Stimulated activated CD8-positive, alpha-beta memory T cell treated with anti-CD3 and anti-CD28 coated beads, Interleukin-12 subunit alpha, Interleukin-12 subunit beta, amount 100 ng/mL, for 4 hours (primary cell): ENCODE measurements around the gene SPINT1.
A peak's percentile ranks its signal among the peaks of the same experiment; 100 is the strongest.

ENCODE experiments used
- DNase-seq: peaks from one replicate; pipeline ENCODE4 v3.0.0-alpha.2; 2020; ENCODE audit warnings: low read depth

The SPINT1 gene

GRCh38 chr15:40893019-40893670 is 49.3 kb downstream of the SPINT1 start:
- DNase-seq = no peak

- DNase-seq = peak; percentile 97
Observed at GRCh38 chr15:40893733-40894680, 50.2 kb downstream of the SPINT1 start, which contains the start of gene VPS18. TSS of gene VPS18 (plus strand) at chr15:40894450. CDS start at chr15:40894769, 319 bp downstream.

- DNase-seq = no peak
Observed at GRCh38 chr15:40894681-40895448, 51.0 kb downstream of the SPINT1 start.

GRCh38 chr15:40899536-40900207 is 55.8 kb downstream of the SPINT1 start:
- no peak for DNase-seq

- no peak for DNase-seq
Observed at GRCh38 chr15:40900256-40901052, 56.6 kb downstream of the SPINT1 start.

GRCh38 chr15:40901053-40901443 is 57.2 kb downstream of the SPINT1 start:
- no peak for DNase-seq

- DNase-seq = no peak
Observed at GRCh38 chr15:40902605-40903561, 59.0 kb downstream of the SPINT1 start.

GRCh38 chr15:40904552-40905201 is 60.8 kb downstream of the SPINT1 start:
- no peak for DNase-seq

GRCh38 chr15:40906091-40906990 is 62.5 kb downstream of the SPINT1 start:
- DNase-seq = peak; percentile 63

GRCh38 chr15:40906991-40907802 is 63.3 kb downstream of the SPINT1 start:
- no peak for DNase-seq
